ENCODE results near the gene M1AP. TPM values are rescaled to one million over a fixed set of nuclear protein-coding genes. Genes with fewer than 3 reads are reported as not detected.

M1AP gene
- total RNA-seq, 2 experiments from 2014 or later: not detected

- Mint-ChIP-seq H3K36me3 (ENCODE audit: low read depth) (no peaks in the 10 kb centered on the region), H3K27me3 (no peaks in the 10 kb centered on the region), H3K4me1 (ENCODE audit: low read depth) (peaks cover 9% of the 10 kb centered on the region), H3K9me3 (no peaks in the 10 kb centered on the region), H3K27ac (no peak overlapping the region), H3K4me3 (no peak overlapping the region)
- ATAC-seq (no peak), DNase-seq (no peak)
- POLR2A ChIA-PET: no interaction called here
- intact Hi-C loops (cut with micrococcal nuclease): no loop called here
- CTCF ChIA-PET: no interaction called here
- no peak for TF ChIP-seq CTCF (IDR thresholded peaks at IDR 0.05)
Observed at GRCh38 chr2:74658516-74658915, 10.4 kb upstream of the M1AP start.

DNA sequence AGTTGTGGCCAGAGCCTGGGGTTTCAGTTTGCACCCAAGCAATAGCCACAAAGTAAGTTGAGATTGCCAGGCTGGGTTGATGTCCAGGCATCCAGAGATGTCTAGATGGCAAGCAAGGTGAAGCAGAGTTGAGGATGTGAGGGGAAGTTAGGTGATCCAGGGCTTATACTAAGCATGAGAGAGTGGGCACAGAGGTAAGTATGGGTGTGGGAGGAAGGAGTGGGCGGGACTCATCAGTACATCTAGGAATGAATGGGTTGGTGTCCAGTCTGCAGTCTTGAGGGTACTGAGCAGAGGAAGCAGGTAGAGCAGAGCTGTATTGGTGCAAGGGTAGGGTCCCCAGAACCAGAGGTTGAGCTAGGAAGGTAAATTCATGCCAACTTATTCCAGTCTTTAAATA lies 7.4 kb upstream of the M1AP start:
- no peaks in the 10 kb centered on the region for H3K9me3 Mint-ChIP-seq
- POLR2A ChIA-PET: no interaction called here
- intact Hi-C loops (cut with micrococcal nuclease): no loop called here
- no peaks in the 10 kb centered on the region for H3K27me3 Mint-ChIP-seq
- no peak for ATAC-seq
- no peak overlapping the region for H3K27ac Mint-ChIP-seq
- no peak for DNase-seq
- no peaks in the 10 kb centered on the region for H3K36me3 Mint-ChIP-seq (ENCODE audit: low read depth)
- H3K4me1 Mint-ChIP-seq (ENCODE audit: low read depth): peaks cover 11% of the 10 kb centered on the region
- no peak overlapping the region for H3K4me3 Mint-ChIP-seq
- CTCF ChIA-PET: interaction anchor here (1.0 to 1.4 kb wide), 2 partner anchors 9 to 11 kb away, joined by 3 read pairs; no protein-coding TSS in a partner anchor
- no peak for TF ChIP-seq CTCF (IDR thresholded peaks at IDR 0.05)

GRCh38 chr2:74653985-74654882 lies 6.1 kb upstream of the M1AP start, which contains the start of gene SEMA4F:
Gene SEMA4F, plus strand, starts transcription at chr2:74654247. Its CDS starts 130 bp downstream, at chr2:74654377.
- no peaks in the 10 kb centered on the region for H3K9me3 Mint-ChIP-seq
- ATAC-seq: peak; percentile 100
- intact Hi-C loops (cut with micrococcal nuclease): no loop called here
- ChIA-PET CTCF (interaction anchor here (0.8 to 1.4 kb wide), 2 partner anchors 20 to 223 kb away, joined by 3 to 4 read pairs; no protein-coding TSS in a partner anchor), POLR2A (interaction anchor here (1.9 kb wide), 1 partner anchor 8 kb away, joined by 4 read pairs; no protein-coding TSS in a partner anchor)
- H3K36me3 Mint-ChIP-seq (ENCODE audit: low read depth): no peaks in the 10 kb centered on the region
- TF ChIP-seq CTCF (IDR thresholded peaks at IDR 0.05): no peak
- peaks cover 11% of the 10 kb centered on the region for H3K4me1 Mint-ChIP-seq (ENCODE audit: low read depth)
- H3K4me3 Mint-ChIP-seq: peak within 1 kb of the TSS; percentile 65
- H3K27ac Mint-ChIP-seq: peak within 1 kb of the TSS; percentile 17
- peaks cover 5% of the 10 kb centered on the region for H3K27me3 Mint-ChIP-seq
- peak; percentile 96 for DNase-seq

GRCh38 chr2:74653589-74653984 lies 5.5 kb upstream of the M1AP start:
- no peaks in the 10 kb centered on the region for H3K36me3 Mint-ChIP-seq (ENCODE audit: low read depth)
- CTCF ChIA-PET: interaction anchor here (0.8 to 1.4 kb wide), 2 partner anchors 20 to 223 kb away, joined by 3 to 4 read pairs; no protein-coding TSS in a partner anchor
- H3K27me3 Mint-ChIP-seq: peaks cover 11% of the 10 kb centered on the region
- H3K9me3 Mint-ChIP-seq: no peaks in the 10 kb centered on the region
- POLR2A ChIA-PET: interaction anchor here (1.9 kb wide), 1 partner anchor 7 kb away, joined by 4 read pairs; no protein-coding TSS in a partner anchor
- H3K4me1 Mint-ChIP-seq (ENCODE audit: low read depth): peaks cover 11% of the 10 kb centered on the region
- intact Hi-C loops (cut with micrococcal nuclease): no loop called here
- no peak overlapping the region for H3K27ac Mint-ChIP-seq
- TF ChIP-seq CTCF (IDR thresholded peaks at IDR 0.05): no peak
- ATAC-seq (peak; percentile 32), DNase-seq (no peak)
- H3K4me3 Mint-ChIP-seq: peak overlapping the region; percentile 65

All from activated CD8-positive, alpha-beta T cell treated with anti-CD3 and anti-CD28 coated beads for 36 hours (primary cell).